Colon (tissue), 2 donors: ENCODE results near the gene DDI2.
"Not testable (repeated sequence)": the region's sequence is repeated elsewhere in the genome, so short reads cannot be mapped to it uniquely, and the experiment has no call there.

Experiments
- FAIRE-seq: peaks from 2 replicates; lab custom pipeline; 2012; peaks lifted over from hg19 to GRCh38; lab: Jason Lieb, UNC
- donor health status: control.
- donor health status: control.

The DDI2 gene

DNA sequence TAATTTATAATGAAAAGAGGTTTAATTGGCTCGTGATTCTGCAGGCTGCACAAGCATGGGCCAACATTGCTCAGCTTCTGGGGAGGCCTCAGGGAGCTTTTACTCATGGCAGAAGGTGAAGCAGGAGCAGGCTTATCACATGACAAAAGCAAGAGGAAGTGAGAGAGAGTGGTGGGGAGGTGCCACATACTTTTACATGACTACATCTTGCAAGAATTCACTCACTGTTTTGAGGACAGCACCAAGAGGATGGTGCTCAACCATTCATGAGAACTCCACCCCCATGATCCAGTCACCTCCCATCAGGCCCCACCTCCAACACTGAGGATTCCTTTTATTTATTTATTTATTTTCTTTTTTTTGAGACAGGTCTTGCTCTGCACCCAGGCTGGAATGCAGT is 61.3 kb downstream of the DDI2 start:
- no peak for FAIRE-seq

DNA sequence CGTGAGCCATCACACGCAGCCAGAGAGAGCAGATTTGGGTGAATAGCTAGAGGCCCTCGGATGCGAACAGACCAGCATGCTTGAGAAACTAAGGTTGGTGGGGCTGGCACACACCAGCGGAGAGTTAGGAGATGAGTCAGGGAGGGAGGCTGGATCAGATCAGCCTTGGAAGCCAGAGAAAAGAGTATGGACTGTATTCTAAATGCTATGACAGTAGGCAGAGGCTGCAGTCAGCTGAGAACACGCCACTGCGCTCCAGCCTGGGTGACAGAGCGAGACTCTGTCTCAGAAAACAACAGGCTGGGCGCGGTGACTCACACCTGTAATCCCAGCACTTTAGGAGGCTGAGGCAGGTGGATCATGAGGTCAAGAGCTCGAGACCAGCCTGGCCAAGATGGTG is 62.9 kb downstream of the DDI2 start:
- no peak for FAIRE-seq

DNA sequence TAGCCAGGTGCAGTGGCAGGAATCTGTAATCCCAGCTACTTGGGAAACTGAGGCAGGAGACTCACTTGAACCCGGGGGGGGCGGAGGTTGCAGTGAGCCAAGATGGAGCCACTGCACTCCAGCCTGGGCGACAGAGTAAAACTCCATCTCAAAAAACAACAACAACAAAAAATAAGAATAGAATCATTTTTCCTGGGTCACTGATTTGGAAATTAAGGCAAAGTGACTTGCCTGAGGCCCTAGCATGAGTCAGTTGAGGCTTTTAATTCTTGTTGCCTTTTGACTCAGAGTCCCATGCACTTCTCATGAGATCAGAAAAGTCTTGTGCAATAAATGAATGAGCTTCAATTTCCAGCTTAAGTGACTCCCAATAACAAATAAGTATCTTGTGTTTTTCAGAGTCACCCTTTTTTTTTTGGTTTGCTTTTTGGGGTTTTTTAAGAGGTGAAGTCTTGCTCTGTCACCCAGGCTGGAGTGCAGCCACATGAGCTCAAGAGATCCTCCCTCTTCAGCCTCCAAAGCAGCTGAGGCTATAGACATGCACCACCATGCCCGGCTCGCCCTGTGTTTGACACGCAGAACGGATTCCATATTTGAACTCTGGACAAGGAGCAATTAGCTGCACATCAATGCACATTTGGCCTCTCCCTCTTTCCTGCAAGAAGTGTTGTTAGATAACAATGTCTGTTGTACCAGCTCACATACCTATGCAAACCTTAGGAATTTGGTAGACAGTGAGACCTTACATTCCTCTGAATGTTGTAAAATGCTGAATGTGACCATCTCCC is 63.5 kb downstream of the DDI2 start:
- FAIRE-seq, result no peak

DNA sequence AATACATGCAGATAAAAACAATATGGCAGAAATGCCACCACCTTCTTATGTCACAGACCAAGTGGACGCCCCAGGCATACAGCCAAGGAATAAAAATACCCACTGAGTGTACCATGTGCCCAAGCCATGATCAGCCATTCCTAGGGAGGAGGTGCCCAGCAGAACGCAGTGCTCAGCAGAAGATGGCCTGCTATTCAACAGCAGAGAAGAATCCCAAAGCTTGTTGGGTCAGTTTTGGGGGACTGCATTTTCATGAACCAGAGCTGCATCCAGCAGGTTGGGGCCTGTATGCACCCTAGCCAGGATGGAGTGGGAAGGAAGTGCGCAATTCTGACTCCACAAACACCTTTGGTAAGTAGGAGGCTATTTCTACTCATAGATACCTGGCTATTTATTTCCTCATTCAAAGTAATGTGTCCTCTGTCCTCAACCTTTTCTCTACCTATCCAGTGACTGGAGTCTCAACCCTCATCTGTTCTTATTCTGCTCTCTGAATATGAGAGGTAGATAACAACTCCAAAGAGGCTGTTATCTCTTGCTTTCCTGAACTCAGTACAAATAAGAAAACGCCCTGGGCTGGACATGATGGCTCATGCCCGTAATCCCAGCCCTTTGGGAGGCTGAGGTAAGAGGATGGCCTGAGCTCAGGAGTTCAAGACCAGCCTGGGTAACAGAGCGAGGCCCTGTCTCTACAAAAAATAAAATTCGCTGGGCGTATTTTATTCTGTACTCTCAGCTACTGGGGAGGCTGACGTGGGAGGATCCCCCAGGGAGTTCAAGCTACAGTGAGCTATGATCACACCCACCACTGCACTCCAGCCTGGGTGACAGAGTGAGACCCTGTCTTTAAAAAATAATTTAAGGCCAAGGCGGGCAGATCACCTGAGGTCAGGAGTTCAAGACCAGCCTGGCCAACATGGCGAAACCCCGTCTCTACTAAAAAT is 64.4 kb downstream of the DDI2 start:
- FAIRE-seq, result no peak

DNA sequence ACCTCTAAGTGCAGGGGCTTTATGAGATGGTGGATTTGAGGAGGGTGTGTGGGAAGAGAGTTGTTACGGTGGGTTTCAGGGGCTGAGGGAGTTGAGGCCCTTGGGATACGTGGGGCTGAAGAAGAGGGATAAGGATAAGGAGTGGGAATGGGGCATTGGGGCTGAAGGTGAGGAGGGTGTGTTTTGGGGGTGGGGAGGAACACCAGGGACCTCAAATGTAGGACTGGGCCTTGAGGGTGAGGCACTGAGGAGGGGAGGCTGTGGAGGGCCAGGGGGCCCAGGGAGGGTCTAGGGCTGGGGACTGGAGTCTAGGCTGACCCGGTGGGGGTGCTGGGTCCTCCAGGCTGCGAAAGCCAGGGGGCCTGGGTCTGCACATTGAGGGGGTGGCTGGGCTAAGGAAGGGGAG is 65.7 kb downstream of the DDI2 start:
- no peak for FAIRE-seq

DNA sequence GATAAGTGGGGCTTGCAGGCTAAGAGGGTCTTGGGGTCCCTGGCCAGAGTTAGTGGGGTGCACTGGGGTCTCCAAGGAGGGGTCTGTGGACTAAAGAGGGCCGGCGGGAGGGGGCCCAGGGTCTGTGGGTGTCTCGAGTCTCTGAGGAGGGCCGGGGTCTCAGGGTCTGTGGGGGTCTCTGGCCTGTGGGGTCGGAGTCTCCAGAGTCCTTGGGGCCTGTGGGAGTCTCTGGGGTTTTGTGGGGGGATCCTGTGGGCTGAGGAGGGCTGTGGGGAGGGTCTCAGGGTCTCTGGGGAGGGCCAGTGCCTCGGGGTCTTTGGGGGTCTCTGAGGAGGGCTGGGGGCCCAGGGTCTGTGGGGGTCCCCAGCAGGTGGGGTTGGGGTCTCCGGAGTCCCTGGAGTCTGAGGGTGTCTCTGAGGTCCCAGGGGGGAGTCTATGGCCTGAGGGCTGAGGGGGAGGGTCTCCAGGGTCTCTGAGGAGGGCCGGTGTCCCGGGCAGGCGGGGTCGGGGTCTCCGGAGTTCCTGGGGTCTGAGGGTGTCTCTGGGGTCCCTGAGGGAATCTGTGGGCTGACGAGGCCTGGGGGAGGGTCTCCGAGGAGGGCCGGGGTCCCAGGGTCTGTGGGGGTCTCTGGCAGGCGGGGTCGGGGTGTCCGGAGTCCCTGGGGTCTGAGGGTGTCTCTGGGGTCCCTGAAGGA is 66.2 kb downstream of the DDI2 start:
- FAIRE-seq, result no peak

DNA sequence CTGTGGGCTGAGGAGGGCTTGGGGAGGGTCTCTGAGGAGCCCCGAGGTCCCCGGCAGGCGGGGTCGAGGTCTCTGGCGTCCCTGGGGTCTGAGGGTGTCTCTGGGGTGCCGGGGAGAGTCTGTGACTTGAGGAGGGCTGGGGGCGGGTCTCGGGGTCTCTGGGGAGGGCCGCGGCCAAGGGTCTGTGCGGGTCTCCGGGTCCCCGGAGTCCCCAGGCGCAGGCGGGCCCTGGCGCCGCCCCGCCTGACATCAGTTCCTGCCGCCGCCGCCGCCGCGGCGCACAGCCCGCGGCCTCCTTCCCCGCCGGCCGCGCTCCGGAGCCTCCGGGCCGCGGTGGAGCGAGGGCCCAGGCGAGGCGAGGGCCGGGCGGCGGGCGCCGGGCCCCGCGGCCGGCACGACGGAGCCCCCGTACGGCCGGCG is 66.8 kb downstream of the DDI2 start, which contains the start of gene PLEKHM2:
PLEKHM2 (plus strand) TSS at position 279 of the 420 bp plus-strand sequence. CDS start 239 bp downstream, outside the sequence.
- FAIRE-seq, result no peak

DNA sequence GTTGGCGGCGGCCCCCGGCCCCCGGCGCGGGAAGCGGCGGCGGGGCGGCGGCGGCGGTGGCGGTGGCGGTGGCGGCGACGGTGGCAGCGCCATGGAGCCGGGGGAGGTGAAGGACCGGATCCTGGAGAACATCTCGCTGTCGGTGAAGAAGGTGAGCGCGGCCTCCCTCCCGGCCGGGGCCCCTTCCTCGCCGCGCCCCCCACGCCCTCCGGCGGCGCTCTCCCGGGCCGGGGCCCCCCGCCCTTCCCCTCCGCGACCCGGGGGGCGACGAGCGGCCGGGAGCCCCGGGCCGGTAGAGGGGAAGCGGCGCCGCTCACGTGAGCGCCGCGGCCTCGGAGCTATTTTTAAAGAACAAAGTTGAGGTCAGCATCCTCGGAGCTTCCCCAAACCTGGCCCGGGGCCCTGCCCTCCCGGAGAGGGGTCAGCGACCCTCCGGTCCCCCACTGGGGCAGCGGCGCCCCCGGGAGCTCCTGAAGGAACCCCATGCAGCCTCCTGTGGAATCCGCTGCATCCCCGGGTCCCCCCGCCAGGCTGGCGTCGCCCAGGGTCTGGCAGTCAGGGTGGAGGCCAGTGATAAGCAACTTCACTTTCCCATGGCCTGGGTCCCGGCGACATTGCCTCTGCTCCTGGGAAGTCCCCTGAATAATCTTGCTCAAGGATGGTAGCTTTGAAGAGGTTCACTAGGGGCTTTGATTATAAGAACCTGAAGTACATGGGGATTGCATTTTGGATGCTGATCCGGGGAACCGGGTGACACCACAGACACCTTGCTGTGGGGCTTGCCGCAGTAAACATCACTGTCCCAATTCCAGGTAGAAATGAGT is 67.4 kb downstream of the DDI2 start:
- FAIRE-seq, result no peak

DNA sequence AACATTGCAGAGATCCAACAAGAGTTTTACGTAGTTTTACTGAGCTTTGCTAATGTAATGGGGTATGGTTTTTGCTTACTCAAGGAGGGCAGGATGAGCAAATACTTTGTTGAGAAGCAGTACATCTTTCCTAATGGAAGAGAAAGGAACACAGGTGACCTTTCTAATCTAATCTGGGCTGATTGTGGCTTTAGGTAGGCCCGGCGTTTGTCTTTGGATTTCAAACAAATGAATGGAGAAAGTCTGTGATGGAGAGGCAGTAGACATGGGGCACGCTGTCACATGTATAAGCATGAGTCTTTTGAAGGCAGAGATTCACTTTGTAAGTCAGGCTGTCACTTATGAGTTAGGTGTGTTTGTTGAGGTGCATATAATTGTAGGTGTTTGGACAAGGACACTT is 68.6 kb downstream of the DDI2 start:
- no peak for FAIRE-seq

DNA sequence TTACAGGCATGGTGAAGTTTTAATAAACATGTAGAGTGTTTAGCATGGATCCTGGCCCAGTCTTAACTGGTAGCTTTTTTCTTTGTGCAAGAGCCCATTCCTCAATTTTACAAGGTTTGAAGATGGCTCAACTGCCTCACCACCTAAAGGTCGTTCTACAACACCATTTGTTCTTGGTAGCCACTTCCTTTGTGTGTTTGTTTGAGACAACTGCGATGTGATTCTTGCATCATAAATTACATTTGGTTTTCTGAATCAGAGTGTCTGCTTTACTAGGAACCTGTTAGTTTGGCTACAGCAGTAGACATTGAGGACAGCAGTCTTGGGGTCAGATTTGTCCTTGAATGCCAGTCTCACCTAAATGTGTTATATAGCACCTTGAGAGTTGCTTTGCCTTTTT is 70.2 kb downstream of the DDI2 start:
- FAIRE-seq, result no peak

DNA sequence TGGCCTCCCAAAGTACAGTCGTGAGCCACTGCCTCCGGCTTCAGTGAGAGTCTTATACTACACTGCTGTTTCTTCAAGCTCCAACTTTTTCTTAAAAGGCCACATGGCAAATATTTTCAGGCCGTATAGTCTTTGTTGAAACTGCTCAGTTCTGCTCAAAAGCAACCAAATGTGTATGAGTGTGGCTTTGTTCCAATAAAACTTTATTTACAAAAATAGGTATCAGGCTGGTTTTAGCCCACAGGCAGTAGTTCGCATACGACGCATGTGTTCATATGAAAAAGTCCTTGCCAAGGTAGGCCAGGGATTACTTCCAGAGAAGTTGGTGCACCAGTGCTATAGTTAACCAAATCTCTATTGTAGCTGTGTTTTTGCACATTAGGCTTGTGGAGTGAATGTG is 73.1 kb downstream of the DDI2 start:
- no peak for FAIRE-seq

DNA sequence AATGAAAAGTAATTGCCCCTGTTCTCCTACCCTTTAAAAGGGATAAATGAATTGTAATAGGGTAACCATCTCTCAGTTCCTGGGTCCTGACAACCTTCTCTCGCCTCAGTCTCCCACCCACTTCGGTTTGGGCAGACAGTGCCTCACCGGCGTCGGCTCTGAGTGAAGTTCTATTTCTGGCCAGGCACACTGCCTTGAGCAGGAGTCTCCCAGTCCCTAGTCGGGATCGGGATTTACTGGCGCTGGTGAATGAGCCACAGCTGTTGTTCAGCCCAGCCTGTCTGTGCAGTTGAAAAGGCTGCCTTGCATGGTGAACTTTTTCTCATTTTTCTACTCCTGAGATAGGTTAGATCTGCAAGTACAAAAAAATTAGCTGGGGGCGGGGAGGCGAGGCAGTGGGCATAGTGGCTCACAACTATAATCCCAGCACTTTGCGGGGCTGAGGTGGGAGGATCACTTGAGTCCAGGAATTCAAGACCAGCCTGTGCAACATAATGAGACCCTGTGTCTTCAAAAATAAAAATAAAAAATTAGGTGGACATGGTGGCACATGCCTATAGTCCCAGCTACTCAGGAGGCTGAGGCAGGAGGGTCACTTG is 74.3 kb downstream of the DDI2 start:
- no peak for FAIRE-seq

DNA sequence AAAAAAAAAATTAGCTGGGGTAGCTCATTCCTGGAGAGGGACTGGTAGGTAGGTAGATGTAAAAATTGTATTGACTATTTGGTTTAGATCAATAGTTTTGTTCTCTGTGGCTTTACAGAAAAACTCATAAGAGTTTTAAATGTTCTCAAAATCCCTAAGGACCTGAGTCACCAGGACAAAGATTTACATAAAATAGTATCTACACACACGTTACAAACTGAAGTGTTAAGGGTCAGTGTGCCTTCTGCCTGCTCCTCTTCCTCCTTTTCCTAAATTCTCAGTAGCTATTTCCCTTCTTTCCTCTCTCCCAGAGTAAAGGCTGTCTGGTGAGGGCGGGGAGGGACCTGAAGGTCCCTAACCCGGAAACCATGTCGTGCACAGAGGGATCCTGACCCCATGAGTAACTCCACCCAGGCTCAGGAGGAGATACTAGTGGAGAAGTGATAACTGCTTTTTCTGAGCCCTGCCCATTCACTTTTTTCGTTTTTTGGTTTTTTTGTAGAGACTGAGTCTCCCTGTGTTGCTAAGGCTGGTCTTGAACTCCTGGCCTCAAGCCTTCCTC is 74.9 kb downstream of the DDI2 start:
- FAIRE-seq, result no peak

DNA sequence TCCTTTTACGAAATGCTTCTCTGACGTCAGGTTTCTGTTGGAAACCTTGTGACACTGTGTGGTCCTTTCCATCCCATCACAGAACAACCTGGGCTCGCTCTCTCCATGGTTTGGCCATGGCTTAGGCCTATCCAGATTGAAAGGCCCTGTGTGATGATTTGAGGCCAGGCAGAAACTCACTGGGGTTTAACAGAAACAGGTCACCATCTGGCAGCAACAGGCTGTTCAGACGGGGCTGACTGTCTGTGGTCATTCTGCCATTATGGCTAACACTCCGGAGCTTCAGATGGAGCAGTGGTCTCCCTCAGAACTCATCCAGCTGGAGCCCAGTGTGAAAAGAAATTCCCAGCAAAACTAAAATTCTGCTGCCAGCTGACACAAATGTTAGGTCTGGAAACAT is 76.1 kb downstream of the DDI2 start:
- FAIRE-seq, result no peak

DNA sequence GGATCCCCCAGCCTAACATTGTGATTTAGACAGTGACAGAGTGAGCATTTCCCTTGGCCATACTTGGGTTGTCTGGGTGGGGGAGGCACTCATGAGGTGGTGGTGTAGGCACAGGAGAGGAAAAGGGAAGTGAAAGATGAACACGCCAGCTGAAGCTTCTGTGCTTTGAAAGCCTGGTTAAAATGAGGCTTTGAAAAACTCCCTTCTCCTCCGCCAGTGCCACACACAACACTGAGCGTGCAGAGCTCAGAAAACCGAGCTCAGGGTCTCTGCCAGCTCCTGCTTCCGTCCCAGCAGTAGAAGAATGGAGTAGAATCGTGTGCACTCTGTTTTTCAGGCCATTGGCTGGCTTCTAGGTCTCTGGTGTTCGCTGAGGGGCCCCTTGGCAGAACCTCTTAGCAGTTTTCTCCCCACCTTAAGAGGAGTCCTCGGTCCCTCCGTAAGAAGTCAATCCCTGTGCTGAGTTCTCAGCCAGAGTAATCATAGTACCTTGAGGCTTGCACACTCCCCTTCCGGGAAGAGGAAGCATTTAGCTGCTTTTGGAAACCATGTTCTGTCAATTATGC is 79.8 kb downstream of the DDI2 start:
- FAIRE-seq, result no peak

DNA sequence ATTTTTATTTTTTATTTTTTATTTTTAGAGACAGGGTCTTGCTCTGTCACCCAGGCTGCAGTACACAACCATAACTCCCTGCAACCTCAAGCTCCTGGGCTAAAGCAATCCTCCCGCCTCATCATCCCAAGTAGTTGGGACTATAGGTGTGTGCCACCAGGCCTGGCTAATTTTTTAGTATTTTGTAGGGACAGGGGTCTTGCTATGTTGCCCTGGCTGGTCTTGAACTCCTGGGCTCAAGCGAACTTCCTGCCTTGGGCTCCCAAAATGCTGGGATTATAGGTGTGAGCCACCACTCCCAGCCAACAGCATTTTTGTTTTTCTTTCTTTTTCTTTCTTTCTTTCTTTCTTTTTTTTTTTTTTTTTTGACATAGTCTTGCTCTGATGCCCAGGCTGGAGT is 80.9 kb downstream of the DDI2 start:
- FAIRE-seq, result no peak

DNA sequence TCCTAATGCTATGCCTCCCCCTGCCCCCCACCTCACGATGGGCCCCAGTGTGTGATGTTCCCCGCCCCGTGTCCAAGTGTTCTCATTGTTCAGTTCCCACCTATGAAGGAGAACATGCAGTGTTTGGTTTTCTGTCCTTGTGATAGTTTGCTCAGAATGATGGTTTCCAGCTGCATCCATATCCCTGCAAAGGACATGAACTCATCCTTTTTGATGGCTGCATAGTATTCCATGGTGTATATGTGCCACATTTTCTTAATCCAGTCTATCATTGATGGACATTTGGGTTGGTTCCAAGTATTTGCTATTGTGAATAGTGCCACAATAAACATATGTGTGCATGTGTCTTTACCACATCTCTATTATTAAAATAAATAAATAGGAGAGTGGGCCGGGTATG is 82.1 kb downstream of the DDI2 start:
- not testable (repeated sequence) for FAIRE-seq

DNA sequence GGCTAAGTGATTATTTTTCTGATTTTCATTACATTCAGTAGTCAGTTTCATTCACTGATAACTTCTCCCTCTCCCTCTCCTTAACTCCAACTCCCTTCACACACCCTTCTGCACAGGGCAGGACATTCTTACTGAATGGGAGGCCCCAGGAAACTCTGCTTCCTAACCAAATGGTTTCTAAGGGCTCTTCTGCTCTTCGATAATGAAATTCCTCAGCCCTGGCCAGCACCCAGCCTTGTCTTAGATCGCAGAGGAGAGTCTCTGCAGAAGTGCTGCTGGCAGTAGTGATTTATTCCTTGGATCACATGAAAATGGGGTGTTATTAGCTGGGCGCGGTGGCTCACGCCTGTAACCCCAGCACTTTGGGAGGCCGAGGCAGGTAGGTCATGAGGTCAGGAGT is 83.2 kb downstream of the DDI2 start:
- FAIRE-seq, result no peak

DNA sequence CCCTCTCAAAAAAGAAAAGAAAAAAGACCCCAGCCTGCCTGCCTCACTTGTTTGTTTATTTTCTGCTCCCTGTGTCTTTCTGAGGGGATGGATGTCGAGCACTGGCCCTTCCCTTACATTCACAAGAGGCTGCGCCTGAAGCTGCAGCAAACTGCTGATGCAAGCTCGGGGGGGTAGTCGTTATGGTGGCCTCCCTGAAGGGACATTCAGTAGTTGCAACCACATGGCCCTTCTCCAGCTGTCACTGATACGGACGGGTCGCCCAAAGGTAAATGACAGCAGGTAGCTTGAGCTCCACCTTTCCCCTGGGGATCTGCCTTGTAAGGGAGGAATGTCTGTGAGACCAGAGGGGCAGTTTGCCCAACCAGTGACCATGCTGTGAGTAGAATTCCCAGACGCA is 84.5 kb downstream of the DDI2 start:
- no peak for FAIRE-seq

DNA sequence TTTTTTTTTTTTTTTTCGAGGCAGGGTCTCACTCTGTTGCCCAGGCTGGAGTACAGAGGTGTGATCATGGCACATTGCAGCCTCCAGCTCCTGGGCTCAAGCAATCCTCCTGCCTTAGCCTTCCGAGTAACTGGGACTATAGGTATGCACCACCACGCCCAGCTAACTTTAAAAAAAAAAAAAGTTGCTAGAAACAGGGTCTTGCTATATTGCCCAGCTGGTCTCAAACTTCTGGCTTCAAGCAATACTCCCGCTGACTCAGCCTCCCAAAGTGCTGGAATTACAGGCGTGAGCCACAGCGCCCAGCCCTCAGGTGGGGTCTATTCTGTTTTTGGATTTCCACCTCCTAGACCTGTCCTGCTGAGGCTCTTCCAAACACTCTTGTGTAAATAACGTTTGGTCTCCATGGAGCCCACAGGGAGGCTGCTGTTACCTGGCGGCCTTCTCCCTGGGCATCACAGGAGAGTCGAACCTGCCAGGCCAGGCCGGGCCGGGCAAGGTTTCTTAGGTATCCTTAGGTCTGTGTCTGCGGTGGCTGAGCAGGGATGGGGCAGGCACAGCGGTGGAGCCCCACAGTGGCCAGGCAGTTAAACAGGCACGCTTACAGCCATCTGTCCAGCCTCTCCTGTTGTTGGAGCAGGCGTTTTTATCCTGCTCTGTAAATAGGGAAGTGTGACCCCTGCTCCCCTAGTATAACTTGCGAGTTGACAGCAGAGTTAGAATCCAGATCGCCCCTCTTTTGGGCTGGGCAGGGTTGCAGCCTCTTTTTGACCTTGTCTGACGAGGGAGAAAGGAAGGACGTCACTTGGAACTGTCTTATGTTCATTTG is 85.7 kb downstream of the DDI2 start:
- FAIRE-seq, result no peak
